ENCODE measurements around the gene SH3D21. TPM values are rescaled to one million over a fixed set of nuclear protein-coding genes. Genes with fewer than 3 reads are reported as not detected.

The SH3D21 gene
- total and polyA plus RNA-seq, 10 of the 15 experiments (the other 5 are each of a cell fraction or from before 2014, with no cell fraction given): 0.06 to 5.9 (median 2.4) TPM

- no peak overlapping the region for H3K4me2 ChIP-seq (ENCODE audit: control insufficient read depth, insufficient read depth)
- H4K20me1 ChIP-seq (ENCODE audit: control insufficient read depth, insufficient read depth): no peaks in the 10 kb centered on the region
- DNase-seq (ENCODE audit: low read depth, low spot score) (no peak), FAIRE-seq (no peak), ATAC-seq (no peak)
- no peak overlapping the region for H2AFZ ChIP-seq (ENCODE audit: control insufficient read depth, low read depth, low read length)
- RAD21 ChIA-PET (ENCODE audit: unreplicated experiment): interaction anchor here (1.4 kb wide), 1 partner anchor 154 kb away, joined by 4 read pairs; the partner anchor contains the start of gene TRAPPC3
- no peak overlapping the region for H3K4me3 ChIP-seq
- TF ChIP-seq GATAD2B (conservative IDR thresholded peaks at IDR 0.05; ENCODE audit: low read depth) (no peak), BCL11A (IDR thresholded peaks at IDR 0.05; ENCODE audit: low read depth, low read length) (no peak), E2F8 (IDR thresholded peaks at IDR 0.05; ENCODE audit: low read depth, partially characterized antibody) (no peak), MYB (IDR thresholded peaks at IDR 0.05; ENCODE audit: borderline replicate concordance, low read depth, low read length) (no peak), CBX5 (IDR thresholded peaks at IDR 0.05; ENCODE audit: low read depth) (no peak), PAX5 (IDR thresholded peaks at IDR 0.05; ENCODE audit: borderline replicate concordance, low read depth, low read length) (no peak), KAT2A (conservative IDR thresholded peaks at IDR 0.05; ENCODE audit: control insufficient read depth, low read depth, low read length) (no peak), SMC3 (IDR thresholded peaks at IDR 0.05; ENCODE audit: borderline replicate concordance, low read length) (no peak), NFYA (IDR thresholded peaks at IDR 0.05; ENCODE audit: borderline replicate concordance, low read depth, low read length) (no peak), SMAD1 (IDR thresholded peaks at IDR 0.05; ENCODE audit: low read depth, partially characterized antibody) (no peak), CBX3 (IDR thresholded peaks at IDR 0.05; ENCODE audit: borderline replicate concordance, low read depth) (no peak), TCF3 (IDR thresholded peaks at IDR 0.05; ENCODE audit: borderline replicate concordance, insufficient read depth, low read depth, low read length) (no peak), FOS (IDR thresholded peaks at IDR 0.05; ENCODE audit: borderline replicate concordance, extremely low read depth, insufficient read length) (no peak), MAX (IDR thresholded peaks at IDR 0.05; ENCODE audit: low read depth, low read length) (no peak), RELB (IDR thresholded peaks at IDR 0.05; ENCODE audit: low read depth) (no peak), NFIC (IDR thresholded peaks at IDR 0.05; ENCODE audit: low read depth, low read length) (no peak), LARP7 (IDR thresholded peaks at IDR 0.05) (no peak), CEBPB (IDR thresholded peaks at IDR 0.05; ENCODE audit: borderline replicate concordance in 1 of 2, low read depth in 2 of 2, low read length in 2 of 2) (no peak), POU2F2 (IDR thresholded peaks at IDR 0.05; ENCODE audit: borderline replicate concordance, low read depth, low read length) (no peak)
- WGBS (ENCODE audit: insufficient coverage, insufficient replicate concordance, low lambda C conversion rate, missing lambda C conversion rate): 90% methylated on average over 18 of the region's 23 CpGs
- SMC1A ChIA-PET (ENCODE audit: uncharacterized antibody, unreplicated experiment): no interaction called here
- no peak overlapping the region for H3K9ac ChIP-seq (ENCODE audit: control insufficient read depth, insufficient read depth, low read length)
- H3K27me3 ChIP-seq (replicated peaks in 1 of 2; ENCODE audit: control insufficient read depth in 2 of 2, insufficient read depth in 2 of 2, low read length in 1 of 2): no peaks in the 10 kb centered on the region
- POLR2A ChIA-PET: interaction anchor here (0.6 to 1.3 kb wide), 4 partner anchors 121 to 154 kb away, joined by 3 to 4 read pairs (median 3); no protein-coding TSS in a partner anchor
- H3K79me2 ChIP-seq (ENCODE audit: control insufficient read depth, insufficient read depth, low read length): peaks cover 9% of the 10 kb centered on the region
- intact Hi-C loops (cut with micrococcal nuclease; ENCODE audit: unreplicated experiment): no loop called here
- H3K36me3 ChIP-seq (ENCODE audit: control insufficient read depth in 2 of 2, insufficient read depth in 2 of 2, low read length in 1 of 2): peaks cover 21 to 33% of the 10 kb centered on the region in 2 experiments
- in situ Hi-C loops (cut with MboI): no loop called here
- no peak overlapping the region for H3K27ac ChIP-seq (ENCODE audit: control insufficient read depth, insufficient read depth)
- no peaks in the 10 kb centered on the region for H3K9me3 ChIP-seq (replicated peaks; ENCODE audit: control insufficient read depth, insufficient read depth, low read length)
- BruUV-seq (replicated peaks): no TSS peak
- H3K4me1 ChIP-seq (ENCODE audit: control insufficient read depth, insufficient read depth, low read length): peaks cover 27% of the 10 kb centered on the region
- CTCF ChIA-PET: interaction anchor here (0.6 to 3.0 kb wide), 3 partner anchors 18 to 19 kb away, joined by 3 to 10 read pairs (median 5); no protein-coding TSS in a partner anchor
Measured at GRCh38 chr1:36303650-36304360, 2.4 kb upstream of the SH3D21 start.
